Raji (cell line): ENCODE data around the gene AOC3.

Experiments used
- POLR2A ChIP-seq: IDR thresholded peaks from 2 replicates; pipeline ENCODE4 v1.6.1; 2011; ENCODE audit warnings: low read depth, low read length, control low read depth; ENCODE audit not compliant: insufficient read depth

The AOC3 gene

DNA sequence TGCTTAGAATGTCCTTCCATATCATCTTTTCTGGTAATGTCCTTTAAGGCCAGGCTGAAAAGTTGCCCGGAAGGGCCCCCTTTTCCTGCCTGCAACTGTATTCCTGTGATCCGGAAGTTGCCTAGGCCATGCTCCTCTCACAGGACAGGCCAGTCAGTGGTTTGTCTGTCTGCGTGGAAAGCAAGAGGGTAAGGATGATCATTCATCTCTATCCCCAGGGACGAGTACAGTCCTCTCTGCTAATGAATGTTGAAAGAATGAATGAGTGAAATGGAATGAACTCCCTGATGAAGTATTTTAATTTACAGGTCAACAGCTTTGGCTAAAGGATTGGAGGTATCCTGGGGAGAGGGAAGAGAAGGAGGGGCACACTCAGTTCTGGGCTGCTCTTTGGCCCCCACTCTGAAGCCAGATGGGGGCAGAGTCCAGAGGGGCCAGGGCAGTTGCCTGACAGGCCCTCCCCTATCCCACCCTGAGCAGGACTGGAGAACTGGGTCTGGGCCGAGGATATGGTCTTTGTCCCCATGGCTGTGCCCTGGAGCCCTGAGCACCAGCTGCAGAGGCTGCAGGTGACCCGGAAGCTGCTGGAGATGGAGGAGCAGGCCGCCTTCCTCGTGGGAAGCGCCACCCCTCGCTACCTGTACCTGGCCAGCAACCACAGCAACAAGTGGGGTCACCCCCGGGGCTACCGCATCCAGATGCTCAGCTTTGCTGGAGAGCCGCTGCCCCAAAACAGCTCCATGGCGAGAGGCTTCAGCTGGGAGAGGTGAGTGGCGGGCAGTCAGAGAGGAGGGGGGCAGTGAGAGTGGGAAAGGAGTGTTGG lies 3.2 kb downstream of the AOC3 start:
- TF ChIP-seq POLR2A: no peak

DNA sequence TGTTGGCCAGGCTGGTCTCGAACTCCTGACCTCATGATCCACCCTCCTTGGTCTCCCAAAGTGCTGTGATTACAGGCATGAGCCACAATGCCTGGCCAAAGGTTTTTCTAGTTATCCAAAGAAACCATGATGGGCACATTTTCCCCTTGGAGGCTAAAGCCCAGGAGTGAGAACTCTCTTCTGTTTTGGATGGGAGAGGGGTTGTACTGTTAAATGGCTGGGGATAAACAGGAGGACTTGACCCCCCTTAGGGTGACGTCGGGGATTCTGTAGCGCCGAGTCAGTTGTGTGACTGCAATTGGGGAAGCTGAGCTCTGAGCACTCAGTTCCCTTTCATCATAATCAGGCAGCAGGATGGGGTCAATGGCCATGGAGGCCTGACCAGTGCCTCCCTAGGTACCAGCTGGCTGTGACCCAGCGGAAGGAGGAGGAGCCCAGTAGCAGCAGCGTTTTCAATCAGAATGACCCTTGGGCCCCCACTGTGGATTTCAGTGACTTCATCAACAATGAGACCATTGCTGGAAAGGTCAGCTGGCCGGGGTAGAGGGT lies 4.1 kb downstream of the AOC3 start:
- TF ChIP-seq POLR2A: no peak

DNA sequence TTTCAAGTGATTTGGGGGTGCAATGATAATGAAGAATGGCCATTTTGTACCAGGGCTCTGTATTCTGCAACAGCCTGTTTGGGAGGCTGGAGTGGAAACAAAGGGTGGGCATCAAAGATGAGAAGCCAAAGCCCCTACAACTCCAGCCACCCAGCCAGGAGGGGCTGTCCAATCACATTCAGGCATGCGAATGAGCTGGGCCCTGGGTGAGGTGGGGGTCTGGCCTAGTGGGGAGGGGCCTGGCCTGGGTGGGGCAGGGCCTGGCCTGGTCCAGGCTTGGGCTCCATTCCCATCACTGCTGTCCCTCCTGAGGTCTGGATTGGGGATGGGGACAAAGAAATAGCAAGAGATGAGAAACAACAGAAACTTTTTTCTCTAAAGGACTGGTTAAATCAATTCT lies 6.4 kb downstream of the AOC3 start:
- TF ChIP-seq POLR2A: no peak

DNA sequence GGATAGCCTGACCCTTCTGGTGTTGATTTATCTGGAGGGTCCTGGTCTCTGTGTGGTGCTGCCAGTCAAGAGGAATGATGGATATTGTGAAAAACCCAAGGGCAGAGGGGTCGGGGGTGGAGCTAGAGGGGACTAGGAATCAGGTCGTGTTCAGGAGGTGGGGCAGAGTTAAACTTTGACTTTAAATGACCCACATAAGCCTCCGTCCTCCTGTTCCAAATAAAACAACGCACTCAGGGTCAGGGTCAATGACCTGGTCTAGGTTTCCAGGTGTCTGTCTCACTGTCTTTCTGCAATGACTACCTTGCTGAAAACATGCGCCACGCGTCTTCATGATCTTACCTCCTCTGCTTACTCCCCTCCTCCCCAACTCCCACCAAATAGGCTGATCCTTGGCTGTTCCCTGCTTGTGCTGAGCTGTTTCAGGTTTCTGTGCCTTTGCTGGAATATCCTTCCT lies 14.7 kb downstream of the AOC3 start:
- TF ChIP-seq POLR2A: no peak

DNA sequence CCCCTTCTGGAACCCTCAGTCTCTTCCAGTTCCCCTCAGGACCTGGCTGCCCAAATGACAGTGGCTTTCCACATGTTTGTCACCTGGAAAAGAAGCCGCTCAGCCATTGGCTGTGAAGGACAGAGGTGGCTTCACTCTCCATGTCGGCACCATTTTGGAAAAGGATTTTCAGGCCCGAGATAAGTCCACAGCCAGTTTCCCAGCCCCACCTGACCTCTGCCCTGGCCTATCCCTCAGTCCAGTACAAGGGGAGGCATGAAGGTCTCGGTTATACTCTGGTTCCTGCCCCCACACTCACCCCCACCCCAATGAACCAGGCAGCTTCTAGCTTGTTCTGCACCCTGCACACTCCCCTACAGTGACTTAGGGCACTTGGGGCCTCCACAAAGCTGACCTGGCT lies 15.2 kb downstream of the AOC3 start:
- no peak for TF ChIP-seq POLR2A

DNA sequence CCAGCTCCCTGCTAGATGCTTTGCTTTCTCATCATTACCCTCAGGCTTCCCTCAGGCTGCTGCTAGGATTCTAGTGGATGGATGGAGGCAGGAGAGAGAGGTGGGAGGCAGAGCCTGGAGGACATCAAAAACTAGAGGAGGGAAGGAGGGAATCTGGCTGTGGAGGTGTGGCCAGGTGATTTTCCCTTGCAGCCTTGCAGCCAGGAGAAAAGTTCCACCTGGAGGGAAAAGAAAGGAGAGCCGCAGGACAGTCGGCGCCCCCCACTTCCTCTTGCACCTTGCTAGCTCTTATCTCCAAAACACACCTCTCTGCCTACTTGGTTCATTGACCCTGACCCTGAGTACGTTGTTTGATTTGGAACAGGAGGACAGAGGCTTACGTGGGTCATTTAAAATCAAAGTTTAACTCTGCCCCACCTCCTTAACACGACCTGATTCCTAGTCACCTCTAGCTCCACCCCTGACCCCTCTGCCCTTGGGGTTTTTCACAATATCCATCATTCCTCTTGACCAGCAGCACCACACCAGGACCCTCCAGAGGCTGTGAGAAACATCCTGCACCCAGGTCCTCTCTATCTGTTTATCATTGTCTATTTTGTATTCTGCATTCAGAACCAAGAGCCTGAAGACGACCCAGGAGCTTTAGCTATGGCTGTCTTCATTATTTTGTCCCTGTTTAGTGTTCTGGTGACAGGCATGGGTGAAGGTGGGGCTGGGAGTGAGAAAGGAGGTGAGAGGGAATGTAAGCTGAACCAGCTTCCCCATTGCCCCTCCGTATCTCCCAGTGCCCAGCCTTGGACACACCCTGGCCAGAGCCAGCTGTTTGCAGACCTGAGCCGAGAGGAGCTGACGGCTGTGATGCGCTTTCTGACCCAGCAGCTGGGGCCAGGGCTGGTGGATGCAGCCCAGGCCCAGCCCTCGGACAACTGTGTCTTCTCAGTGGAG lies 15.9 kb downstream of the AOC3 start:
- no peak for TF ChIP-seq POLR2A

DNA sequence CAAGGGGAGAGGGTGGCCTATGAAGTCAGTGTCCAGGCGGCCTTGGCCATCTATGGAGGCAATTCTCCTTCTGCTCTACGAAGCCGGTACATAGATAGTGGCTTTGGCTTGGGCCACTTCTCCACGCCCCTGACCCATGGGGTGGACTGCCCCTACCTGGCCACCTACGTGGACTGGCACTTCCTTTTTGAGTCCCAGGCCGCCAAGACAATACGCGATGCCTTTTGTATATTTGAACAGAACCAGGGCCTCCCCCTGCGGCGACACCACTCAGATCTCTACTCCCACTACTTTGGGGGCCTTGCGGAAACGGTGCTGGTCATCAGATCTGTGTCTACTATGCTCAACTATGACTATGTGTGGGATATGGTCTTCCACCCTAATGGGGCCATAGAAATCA lies 17.3 kb downstream of the AOC3 start:
- TF ChIP-seq POLR2A: no peak

DNA sequence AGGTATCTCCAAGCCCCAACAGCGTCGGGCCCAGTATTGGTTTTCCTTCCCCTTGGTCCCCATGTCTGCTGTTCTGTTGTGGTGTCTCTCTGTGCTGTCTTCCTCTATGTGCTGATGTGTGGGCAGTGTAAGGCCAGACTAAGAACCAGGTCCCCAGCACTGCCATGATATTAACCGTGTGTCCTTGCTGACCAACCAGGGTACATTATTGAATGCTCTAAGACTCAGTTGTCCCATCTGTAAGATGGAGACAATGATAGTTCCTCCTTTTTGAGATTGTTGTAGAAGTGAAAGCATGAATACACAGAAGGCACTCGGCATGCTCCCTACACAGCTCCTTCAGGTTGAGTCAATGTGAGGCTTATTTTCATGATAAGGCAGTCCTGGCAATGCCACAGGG lies 20.6 kb downstream of the AOC3 start:
- no peak for TF ChIP-seq POLR2A

DNA sequence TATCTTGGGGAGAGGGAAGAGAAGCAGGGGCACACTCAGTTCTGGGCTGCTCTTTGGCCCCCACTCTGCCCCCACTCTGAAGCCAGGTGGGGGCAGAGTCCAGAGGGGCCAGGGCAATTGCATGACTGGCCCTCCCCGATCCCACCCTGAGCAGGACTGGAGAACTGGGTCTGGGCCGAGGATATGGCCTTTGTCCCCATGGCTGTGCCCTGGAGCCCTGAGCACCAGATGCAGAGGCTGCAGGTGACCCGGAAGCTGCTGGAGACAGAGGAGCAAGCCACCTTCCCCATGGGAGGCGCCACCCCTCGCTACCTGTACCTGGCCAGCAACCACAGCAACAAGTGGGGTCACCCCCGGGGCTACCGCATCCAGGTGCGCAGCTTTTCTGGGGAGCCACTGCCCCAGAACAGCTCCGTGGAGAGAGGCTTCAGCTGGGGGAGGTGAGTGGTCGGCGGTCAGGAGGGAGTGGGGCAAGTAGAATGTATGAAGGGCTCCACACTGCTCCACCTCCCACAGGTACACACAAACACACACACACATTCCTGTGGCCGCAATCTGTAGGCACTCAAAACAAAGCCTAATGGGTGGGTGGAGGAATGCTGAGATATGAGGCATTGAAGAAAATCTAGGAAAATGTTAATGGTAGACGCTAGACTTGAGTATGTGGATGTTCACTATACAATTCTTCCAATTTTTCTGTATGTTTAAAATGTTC lies 21.4 kb downstream of the AOC3 start:
- no peak for TF ChIP-seq POLR2A

DNA sequence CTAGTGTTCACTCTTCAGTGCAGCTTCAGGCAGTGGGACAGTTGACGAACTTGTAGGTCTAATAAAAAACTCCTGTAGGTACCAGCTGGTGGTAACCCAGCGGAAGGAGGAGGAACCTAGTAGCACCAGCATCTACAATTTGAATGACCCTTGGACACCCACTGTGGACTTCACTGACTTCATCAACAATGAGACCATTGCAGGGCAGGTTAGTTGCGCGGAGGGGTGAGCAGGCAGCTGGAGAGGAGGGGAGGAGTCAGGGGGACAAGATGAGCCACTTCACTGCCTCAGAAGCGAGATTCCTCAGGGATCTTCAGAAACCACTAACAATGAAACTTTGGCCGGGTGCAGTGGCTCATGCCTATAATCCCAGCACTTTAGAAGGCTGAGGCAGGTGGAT lies 22.3 kb downstream of the AOC3 start:
- no peak for TF ChIP-seq POLR2A

DNA sequence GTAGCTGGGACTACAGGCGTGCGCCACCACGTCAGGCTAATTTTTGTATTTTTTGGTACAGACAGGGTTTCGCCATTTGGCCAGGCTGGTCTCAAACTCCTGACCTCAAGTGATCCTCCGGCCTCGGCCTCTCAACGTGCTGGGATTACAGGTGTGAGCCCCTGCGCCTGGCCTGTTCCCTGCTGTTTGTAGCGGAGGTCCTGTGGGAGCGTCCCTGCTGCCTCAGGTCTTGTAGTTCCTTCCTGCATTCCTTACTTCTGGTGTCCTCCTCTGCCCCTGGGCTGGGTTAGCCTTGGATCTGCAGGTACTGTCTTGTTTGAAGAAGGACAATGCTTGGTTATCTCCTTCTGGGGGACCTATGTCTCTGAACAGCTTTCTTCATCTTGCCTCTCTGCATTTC lies 26.0 kb downstream of the AOC3 start:
- no peak for TF ChIP-seq POLR2A

DNA sequence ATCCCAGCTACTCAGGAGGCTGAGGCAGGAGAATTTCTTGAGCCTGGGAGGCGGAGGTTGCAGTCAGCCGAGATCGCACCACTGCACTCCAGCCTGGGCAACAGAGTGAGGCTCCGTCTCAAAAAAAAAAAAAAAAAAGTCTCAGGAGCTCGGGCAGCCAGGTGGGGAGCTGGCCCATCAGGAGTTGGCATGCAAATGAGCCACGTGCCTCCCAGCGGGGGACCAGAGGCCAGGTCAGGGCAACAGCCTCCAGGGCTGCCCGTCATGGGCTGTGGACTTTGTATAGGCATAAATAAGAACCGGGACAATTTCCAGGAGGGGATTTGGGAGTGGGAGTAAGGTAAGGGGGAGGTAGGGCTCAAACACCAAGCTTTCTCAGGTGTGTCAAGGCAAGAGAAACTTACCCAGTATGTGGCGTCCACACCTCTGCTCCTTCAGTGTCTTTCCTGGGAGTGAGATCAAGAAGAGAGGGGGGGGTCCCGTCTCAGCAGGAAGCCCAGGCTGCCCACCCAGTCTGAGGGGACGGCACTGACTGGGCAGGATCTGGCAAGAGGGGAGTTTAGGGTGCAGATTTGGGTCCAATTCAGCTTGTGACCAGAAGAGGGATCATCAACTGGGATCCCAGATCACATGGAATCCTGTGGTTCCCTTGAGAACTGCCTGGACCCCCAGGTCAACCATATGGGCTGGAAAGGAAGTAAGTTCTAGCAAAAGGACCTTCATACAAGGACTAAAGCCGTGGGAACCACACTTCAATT lies 27.3 kb downstream of the AOC3 start:
- TF ChIP-seq POLR2A: no peak

DNA sequence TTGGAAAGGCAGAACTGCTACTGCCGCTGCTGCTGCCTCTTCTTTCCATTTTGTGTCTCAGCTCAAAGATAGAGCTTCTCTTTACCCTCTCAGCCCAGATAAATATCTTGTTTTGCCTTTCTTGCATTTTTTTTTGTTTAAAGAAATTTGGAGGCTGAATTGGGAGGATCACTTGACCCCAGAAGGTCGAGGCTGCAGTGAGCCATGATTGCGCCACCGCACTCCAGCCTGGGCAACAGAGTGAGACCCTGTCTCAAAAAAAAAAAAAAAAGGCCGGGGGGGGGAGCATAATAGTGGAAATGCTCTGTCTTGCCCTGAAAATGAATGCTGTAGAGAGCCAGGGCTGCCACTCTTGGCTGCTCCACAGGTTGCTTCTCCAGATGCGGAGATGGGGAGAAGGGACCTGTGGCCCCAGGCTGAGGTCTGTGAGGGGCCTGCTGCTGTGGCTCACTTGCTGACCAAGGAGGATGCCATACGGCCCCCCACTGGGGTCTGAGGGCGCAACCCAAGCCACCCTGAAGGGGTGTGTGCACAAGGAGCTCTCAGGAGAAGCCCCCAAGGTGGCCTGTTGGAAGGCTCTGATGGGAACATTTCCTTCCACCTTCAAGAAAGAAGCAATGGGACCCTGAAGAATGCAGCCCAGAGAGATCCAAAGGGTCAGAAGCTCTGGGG lies 28.1 kb downstream of the AOC3 start:
- no peak for TF ChIP-seq POLR2A

DNA sequence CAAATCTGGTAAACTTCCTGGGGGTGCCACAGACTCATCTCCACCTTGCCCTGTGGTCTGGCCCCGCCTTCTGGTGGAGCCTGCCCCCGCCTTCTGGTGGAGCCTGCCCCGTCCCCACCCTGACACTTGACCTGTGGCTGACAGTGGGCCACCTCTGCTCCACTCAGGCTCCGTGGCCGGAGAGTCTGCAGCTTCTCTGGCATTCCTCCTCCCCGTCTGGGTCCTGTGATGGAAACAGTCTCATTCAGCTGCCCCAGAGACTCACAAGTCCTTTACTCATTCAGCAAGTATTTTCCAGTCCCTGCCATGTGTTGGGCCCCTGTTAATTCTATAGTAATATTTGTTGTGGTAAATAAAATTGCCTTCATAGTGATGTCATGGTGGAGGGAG lies 28.6 kb downstream of the AOC3 start:
- TF ChIP-seq POLR2A: no peak
